COLO829 (cell line): Measurements from ENCODE around the gene CELF5.

Experiments
- DNase-seq: peaks from one replicate; pipeline ENCODE4 v3.0.0; 2012; ENCODE audit warnings: low spot score

CELF5 gene

DNA sequence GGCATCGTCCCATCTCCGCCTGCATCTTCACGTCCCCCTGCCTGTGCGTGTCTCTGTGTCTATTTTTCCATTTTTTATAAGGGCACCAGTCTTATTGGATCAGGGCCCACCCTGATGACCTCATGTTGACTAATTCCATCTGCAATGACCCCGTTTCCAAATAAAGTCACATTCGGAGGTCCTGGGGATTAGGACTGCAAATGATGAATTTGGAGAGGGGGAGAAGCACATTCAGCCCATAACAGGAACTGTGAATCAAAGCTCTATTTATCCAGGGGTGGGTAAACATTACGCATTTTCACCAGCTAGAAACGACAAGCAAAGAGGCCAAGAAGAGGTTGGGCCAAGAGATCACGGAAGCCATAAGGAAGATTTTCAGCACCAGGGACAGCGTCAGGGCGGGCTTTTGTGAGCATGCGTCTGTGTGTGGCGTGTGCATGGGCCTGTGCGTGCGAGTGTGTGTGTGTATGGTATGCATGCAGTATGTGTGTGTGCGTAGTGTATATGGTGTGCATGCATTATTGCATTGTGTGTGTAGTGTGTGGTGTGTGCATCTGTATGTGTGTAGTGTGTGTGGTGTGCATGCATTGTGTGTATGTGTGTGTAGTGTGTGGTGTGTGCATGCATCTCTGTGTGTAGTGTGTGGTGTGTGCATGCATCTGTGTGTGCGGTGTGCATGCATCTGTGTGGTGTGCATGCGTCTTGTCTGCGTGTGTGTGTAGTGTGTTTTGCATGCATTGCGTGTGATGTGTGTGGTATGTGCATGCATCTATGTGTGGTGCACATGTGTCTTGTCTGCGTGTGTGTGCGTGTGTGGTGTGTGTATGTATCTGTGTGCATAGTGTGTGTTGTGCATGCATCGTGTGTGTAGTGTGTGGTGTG lies 19.6 kb downstream of the CELF5 start:
- peak; percentile 26 for DNase-seq

DNA sequence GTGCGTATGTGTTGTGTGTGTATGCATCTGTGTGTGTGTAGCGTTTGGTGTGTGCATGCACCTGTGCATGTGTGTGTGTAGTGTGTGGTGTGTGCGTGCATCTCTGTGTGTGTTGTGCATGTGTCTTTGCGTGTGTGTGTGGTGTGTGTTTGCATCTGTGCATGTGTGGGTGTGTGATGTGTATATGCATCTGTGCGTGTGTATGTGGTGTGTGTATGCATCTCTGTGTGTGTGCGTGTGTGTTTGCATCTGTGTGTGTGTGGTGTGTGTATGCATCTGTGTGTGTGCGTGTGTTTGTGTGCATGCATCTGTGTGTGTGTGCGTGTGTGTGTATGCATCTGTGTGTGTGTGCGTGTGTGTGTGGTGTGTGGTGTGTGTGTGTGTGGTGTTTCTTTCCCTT lies 20.6 kb downstream of the CELF5 start:
- DNase-seq: no peak

DNA sequence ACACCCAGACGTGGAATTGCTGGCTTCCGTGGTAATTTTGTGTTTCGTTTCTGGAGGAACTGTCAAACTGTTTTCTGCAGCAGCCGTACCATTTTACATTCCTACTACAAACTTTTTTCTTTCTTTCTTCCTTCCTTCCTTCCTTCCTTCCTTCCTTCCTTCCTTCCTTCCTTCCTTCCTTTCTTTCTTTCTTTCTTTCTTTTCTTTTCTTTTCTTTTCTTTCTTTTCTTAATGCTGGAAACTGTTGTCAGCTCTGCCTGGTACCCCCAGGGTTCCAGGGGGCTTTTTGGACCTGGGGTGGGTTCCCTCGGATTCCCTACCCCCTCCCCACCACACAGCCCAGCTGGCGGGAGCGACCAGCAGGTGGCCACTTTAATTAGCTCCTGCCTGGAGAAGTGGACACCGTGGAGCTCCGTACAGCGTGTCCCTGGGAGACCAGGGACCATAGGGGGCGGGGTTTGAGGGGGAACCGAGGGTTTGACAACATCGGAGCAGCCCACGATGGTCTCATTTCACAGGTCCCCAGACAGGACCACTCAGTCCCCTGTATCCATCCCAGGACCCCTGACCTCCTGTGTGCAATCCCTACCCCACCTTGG lies 24.4 kb downstream of the CELF5 start:
- no peak for DNase-seq

DNA sequence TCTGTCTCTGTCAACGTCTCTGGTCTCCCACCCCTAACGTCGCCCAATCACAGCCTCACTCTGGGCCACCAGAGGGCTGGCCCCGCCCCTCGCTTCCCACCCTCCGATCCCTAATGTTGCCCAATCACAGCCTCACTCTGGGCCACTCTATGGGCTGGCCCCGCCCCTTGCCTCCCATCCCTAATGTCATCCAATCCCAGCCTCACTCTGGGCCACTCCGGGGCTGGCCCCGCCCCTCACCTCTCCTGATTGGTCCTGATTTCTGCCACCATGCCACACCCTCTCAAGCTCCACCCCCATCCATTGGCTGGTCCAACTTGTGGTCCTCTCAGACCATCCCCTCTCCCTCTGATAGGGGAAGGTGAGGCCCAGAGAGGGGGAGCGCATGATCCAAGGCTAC lies 24.9 kb downstream of the CELF5 start:
- peak; percentile 49 for DNase-seq

DNA sequence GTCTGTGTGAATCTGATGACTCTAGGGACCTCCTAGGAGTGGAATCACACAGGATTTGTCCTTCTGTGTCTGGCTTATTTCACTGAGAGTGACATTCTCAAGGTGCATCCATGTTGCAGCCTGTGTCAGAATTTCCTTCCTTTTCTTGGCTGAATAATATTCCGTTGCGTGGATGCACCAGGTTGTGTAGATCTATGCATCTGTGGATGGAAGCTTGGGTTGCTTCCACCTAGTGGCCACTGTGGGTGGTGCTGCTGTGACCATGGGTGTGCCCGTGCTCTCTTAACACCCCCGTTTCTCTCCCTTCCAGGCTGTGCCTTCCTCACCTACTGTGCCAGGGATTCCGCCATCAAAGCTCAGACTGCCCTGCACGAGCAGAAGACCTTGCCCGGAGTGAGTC lies 26.2 kb downstream of the CELF5 start:
- peak; percentile 33 for DNase-seq

DNA sequence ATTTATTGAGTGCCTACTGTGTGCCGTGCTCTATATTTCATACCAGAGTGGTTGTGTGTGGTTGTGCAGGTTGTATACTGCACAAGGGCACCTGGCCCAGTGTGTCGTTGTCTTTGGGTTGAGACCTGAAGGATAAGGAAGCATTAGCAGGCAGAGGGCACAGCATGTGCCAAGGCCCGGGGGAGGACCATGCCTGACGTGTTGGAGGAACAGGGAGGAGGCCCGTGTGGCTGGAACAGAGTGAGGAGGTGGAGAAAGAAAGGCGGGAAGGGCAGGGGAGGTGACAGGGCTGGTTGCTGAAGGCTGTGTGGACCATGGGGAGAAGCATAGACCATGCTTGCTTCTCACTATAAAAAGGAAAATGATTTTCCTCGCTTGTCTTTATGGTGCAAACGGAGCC lies 26.8 kb downstream of the CELF5 start:
- DNase-seq: no peak

DNA sequence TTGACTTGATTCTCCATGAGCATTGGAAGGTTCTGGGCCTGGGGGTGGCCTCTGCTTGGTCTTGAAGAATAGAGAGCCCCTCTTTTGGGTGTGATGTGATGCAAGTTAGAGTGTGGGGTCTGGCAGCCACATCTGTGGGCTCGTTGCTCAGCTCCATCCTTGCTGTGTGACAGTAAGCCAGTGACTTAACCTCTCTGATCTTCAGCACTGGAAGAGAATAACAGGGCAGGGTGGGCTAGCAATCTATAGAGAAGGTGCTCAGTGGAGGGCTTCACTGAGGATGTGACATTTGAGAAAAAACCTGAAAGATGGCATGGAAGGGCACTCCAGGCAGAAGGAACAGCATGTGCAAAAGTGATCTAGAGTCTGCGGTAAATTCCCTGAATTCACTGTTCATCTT lies 28.2 kb downstream of the CELF5 start:
- no peak for DNase-seq

DNA sequence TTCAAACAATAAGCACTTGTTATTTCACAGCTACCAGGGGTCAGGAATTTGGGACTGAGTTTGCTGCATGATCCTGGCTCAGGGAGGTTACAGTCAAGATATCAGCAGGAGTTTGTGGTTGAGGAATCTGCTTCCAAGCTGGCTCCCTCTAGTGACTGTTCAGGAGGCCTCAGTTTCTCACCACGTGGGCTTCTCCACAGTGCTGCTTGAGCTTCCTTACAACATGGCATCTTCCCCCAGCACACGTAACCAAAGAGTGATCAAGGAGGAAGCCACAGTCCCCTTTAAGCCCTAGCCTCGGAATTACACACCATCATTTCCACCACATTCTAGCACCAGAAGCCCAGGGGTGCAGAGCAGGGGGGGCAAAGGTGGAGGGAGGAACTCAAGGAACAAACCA lies 28.8 kb downstream of the CELF5 start:
- DNase-seq: no peak

DNA sequence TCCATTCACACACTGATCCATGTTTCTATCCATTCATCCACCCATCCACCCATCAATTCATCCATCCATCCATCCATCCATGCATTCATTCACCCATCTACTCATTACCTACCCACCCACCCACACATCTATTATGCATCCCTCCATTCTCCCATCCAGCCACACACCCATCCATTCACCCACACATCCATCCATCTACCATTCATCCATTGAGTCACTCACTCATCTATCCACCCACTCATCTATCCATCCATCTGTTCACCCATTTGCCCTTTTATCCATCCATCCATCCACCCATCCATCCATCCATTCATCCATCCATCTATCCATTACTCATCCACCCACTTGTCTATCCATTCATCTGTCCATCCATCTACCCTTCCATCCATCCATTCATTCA lies 30.1 kb downstream of the CELF5 start:
- DNase-seq: no peak

DNA sequence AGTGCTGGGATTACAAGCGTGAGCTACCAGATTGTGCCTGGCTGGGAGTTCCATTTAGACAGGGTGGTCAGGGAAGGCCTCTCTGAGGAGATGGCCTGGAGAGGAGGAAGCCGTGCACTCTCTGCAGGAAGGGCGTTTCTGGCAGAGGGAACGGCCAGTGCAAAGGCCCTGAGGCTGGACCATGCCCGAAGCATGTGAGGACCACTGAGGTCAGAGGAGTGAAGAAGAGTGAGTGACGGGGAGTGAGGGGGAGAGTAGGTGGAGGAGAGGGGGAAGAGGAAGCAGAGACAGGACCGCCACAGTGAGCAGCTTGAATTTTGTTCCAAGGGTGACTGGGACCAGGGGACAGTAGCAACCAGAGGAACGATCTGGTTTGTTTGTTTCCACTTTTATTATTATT lies 32.6 kb downstream of the CELF5 start:
- no peak for DNase-seq

DNA sequence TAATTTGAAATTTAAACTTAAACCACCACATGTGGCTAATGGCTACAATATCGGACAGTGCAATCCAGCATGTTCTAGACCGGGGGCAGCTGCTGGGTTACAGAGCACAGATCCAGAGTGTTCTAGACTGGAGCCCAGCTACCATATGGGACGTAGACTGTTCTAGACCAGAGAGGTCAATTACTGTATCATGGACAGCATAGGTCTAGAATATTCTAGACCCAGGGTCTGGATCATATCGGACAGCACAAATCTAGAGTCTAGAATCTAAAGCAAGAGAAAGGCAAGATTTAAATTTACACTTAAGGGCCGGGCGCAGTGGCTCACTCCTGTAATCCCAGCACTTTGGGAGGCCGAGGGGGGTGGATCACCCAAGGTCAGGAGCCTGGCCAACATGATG lies 37.9 kb downstream of the CELF5 start:
- no peak for DNase-seq

DNA sequence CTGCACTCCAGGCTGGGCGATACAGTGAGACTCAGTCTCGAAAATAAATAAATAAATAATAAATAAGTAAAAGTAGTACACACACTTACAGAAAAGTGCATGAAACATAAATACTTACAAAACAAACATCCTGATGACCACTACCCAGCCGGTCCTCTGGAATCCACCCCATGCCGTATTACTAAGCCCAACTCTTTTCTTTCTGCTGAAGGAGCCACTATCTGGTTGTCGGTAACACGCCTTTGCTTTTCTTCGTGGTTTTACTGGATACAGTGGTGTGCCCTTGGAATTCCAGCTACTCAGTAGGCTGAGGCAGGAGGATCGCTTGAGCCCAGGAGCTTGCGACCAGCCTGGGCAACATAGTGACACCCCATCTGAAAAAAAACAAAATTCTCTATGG lies 39.4 kb downstream of the CELF5 start:
- DNase-seq: no peak

DNA sequence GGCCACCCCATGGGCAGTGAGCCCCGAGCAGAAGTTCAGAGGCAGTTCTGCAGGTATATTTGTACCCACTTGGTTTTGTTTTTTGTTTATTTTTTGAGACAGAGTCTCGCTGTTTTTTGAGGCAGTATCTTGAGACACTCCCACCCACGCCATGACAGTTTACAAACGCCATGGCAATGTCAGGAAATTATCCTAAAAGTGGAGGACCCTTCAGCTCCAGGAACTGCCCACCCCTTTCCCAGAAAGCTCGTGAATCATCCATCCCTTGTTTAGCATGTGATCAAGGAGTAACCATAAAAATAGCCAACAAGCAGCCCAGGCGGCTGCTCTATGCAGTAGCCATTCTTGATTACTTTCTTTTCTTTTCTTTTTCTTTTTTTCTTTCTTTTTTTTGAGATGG lies 41.0 kb downstream of the CELF5 start:
- DNase-seq: no peak

DNA sequence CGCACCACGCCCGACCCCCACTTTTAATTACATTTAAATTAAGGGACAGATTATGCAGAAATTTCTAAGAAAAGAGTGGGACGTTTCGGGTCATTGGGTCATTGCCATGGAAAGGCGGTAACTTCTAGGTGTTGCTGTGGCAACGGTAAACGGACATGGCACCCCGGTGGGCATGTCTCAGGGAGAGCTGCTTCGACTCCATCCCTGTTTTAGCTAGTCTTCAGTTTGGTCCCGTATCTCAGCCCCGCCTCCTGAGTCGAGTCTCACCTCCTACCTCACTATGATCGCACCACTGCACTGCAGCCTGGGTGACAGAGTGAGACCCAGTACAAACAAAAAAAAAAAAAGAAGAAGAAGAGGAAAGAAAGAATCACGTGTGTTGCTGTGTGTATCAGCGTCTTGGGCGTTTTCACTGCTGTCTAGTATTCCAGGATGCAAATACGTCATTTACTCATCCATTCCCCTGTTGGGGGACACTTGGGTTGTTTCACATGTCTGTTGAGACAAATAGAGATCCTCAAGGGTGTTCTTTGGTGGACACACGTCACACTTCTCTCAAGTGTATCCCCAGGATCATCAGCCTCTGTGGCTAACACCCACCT lies 41.7 kb downstream of the CELF5 start:
- DNase-seq: no peak

DNA sequence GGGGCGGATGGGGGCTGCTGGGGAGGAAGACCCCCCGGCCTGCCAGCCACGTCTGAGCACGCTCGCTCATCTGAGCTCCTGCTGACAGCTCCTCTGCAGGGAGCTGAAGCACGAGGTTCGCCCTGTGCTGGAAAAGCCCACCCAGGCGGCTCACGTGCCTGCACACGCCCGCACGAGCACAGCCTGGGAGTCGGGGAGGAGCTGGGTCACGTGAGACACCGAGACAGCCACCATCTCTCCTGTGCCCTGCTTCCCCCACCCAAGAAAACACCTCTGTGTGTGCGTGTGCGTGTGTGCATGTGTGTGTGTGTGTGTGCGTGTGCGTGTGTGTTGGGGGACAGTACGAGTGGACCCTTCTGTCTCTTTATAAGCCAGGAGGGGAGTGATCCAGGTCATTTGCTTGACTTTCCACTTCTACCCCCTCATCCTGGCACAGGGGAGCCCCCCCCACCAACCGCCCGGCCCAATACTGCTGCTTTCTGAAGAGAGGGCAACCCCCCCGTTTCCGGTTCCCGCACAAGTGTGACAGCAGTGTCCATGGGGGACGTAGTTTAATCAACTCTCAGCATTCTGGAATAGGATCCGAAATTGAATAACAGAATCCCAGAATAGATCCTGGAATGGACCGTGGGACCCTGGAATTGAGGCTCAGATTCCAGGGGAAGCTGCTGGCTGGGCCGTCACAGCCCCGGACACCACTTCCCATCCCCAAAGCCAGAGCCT lies 42.5 kb downstream of the CELF5 start:
- DNase-seq: no peak

DNA sequence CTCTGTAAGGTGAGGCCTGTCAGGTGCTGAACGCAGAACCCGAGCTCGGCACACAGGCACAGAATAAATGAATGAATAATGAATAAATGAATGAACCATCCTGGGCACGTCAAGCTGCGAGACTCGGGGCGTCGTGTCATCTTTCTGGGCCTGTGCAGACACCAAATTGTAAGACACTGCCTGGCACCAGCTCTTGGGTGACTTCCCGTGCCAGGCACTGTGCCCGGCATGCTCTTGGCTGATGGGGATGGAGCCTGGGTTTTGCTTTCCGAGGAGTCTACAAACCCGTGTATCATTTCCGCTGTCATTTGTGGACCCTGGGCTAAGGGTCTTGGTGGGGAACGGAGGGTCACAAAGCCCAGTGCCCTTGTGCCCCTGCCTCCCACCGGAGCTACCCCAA lies 43.9 kb downstream of the CELF5 start:
- DNase-seq: no peak

DNA sequence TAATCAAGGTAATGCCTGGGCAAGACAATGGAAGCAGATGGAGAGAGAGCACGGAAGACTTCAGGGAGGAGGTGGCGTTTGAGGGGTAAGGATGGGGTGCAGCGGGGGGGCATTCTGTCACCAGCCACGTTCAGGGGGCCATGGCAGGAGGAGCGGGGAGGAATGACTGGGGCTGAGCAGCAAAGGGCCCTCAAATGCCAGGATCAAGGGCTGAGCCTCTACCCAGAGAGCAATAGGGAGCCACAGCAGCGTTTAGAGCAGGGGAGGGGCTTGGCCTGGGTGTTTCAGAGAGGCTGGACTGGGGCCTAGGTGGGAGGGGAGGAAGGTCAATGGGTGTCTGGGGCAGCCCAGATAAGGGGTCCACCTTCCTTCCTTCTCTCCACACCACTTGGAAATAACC lies 44.3 kb downstream of the CELF5 start:
- no peak for DNase-seq

DNA sequence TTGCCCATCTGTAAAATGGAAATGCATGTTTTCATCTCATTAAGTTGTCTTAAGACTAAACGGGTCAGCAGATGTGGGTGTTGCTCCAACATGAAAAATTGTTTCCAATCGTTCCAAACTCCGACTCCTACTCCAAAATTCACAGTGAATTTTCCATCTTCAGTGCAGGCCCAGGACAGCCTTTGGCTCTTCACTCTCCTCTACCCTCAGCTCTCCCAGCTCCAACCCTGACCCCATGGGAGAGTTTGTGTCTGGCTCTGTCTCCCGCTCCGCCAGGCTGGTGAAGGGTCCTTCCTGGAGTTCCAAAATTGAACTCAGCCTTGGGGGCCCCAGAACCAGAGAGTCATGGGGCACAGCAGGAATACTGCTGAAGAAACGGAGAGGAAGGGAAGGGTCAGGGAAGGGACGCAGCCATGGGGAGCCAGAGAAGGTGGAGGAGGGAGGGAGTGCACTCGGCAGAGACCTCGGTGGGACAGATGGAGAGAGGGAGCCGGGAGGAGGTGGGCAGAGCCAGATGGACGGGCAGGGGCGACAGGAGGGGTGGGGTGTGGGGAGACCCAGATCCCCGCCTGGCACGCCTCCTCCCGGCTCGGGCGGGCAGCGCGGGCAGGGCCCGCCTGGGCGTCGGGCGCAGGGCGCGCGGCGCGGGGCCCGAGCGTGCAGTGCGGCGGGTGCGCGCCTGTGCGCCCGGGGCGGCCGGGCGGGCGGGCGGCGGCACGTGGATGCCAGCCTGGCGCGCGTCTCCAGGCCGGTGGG lies 45.6 kb downstream of the CELF5 start:
- DNase-seq: no peak

DNA sequence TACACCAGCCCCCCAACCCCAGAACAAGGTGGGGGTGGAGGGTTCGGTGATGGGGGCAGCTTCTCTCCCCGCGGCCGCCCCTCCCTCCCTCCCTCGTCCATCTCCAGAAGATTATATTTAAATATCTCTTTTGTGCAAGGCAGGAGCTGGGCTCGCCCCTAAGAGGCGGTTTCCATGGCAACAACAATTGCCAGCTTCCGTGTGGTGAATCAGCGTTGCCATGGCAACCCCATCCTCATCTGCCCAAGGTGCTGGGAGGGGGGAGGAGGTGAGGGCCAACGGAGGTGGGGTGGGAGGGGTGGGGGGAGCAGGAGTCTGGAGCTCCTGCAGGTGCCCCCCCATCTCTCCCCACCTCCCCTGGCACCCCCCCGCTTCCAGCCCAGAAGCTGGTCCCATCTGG lies 46.4 kb downstream of the CELF5 start:
- DNase-seq: peak; percentile 72

DNA sequence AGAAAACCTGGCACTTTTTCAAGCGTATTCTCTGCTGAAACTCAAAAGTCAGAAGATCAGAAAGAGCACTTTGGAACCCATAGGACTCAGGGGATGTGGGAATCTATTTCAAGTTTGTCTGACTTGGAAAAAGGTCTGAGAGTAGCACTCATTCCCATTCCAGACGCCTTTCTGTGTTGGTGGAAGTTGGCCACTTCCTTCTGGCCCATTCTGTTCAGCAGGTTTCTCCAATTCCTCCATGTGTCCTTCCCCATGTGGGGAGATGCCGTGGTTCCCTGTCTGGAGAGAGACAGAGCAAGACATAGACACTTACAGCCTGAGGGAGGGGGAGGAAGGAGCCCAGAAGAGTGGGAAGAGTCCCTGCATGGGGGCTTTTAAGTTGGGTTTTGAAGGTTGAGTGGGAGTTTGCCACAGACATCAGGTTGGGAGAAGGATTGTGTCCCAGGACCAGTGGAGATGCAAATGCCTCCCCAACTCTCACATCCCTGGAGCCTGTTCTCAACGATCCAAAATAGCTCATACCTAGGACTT lies 48.0 kb downstream of the CELF5 start:
- no peak for DNase-seq

DNA sequence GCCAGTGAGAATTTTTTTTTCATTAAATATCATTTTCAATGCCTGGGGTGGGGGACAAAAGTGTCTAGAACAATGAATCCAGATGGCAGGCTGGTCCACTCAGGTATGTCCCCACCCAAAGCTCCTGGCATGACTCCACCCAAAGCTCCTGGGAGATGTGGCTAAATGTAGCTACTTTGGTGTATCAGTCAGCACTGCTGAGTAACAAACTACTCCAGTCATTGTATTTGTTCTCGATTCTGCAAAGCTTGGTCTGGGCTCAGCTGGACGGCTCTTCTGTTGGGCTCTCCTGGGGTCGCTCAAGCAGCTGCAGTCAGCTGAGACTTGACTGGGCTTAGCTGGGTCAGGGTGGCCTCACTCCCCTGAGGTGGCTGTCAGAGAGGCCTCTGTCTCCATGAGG lies 48.5 kb downstream of the CELF5 start:
- DNase-seq: no peak
